Peyer's patch (tissue), 4 donors: ENCODE results near the gene ECT2.

Experiments
- POLR2A ChIP-seq, 2 donors: fragments of 450-650 bp; IDR thresholded peaks; one replicate each; pipeline ENCODE4 v1.5.1; 2017; ENCODE audit warnings: antibody characterized with exemption in 2 of 2, mild to moderate bottlenecking in 2 of 2, moderate library complexity in 2 of 2
- TF ChIP-seq, protein P1 (sequence below), 6 experiments: fragments of 450-650 bp in 4 of 6; fragments of 200-600 bp in 2 of 6; sonication (generic) in 1 of 6; IDR thresholded peaks; one replicate each; pipeline ENCODE4 v1.5.1; 2017 to 2019; ENCODE audit warnings: antibody characterized with exemption in 6 of 6, mild to moderate bottlenecking in 3 of 6, moderate library complexity in 1 of 6

DNA sequence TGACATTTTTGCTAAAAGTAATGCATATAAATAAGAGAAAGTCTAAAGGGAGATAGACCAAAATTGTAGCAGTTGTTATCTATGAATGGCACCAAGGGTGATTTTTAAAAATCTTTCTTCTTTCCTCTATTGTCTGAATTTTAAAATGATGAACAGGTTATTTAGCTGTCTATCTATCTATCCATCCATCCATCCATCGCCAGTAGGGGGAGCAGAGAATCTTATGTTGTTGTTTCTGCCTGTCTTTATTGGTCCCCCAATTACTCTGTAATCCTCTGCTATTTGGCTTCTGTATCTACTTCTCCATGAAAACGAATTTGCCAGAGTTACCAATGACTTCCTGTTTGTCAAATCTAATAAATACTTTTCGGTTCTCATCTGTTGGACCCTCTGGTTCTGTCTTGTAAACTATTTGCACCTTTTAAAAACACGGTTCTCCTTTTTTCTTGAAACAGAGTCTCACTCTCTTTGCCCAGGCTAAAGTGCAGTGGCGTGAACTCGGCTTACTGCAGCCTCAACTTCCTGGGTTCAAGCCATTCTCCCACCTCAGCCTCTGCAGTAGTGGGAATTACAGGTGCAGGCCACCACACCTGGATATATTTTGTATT is 86.0 kb downstream of the ECT2 start:
- TF ChIP-seq, protein P1, sequence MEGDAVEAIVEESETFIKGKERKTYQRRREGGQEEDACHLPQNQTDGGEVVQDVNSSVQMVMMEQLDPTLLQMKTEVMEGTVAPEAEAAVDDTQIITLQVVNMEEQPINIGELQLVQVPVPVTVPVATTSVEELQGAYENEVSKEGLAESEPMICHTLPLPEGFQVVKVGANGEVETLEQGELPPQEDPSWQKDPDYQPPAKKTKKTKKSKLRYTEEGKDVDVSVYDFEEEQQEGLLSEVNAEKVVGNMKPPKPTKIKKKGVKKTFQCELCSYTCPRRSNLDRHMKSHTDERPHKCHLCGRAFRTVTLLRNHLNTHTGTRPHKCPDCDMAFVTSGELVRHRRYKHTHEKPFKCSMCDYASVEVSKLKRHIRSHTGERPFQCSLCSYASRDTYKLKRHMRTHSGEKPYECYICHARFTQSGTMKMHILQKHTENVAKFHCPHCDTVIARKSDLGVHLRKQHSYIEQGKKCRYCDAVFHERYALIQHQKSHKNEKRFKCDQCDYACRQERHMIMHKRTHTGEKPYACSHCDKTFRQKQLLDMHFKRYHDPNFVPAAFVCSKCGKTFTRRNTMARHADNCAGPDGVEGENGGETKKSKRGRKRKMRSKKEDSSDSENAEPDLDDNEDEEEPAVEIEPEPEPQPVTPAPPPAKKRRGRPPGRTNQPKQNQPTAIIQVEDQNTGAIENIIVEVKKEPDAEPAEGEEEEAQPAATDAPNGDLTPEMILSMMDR (IDR thresholded peaks at IDR 0.05), result peak in 5 of 6 experiments; percentile 12 to 58 (median 52)
- no peak for TF ChIP-seq POLR2A (IDR thresholded peaks at IDR 0.05)
